ENCODE data around the gene PKD2L2.

GRCh38 chr5:137858223-137858916 lies 30.9 kb upstream of the PKD2L2 start:
- TF ChIP-seq CTCF (conservative IDR thresholded peaks at IDR 0.05; ENCODE audit: low read depth, low read length) = no peak
- TF ChIP-seq RAD21 (IDR thresholded peaks at IDR 0.05; ENCODE audit: low read length) = no peak
- no peak for TF ChIP-seq RFX5 (IDR thresholded peaks at IDR 0.05; ENCODE audit: low read depth, low read length)
- TF ChIP-seq CEBPB (IDR thresholded peaks at IDR 0.05; ENCODE audit: low read depth, low read length) = no peak
- TF ChIP-seq POLR2A (IDR thresholded peaks at IDR 0.05; ENCODE audit: low read depth, low read length) = no peak
- TF ChIP-seq MXI1 (IDR thresholded peaks at IDR 0.05; ENCODE audit: borderline replicate concordance, low read depth, low read length) = no peak
- TF ChIP-seq SMC3 (IDR thresholded peaks at IDR 0.05; ENCODE audit: low read depth, low read length) = no peak

Measured in IMR-90 (cell line).